Putamen (tissue), 1 donor: ENCODE data around the gene NPPC.
"Not testable (repeated sequence)": the region's sequence is repeated elsewhere in the genome, so short reads cannot be mapped to it uniquely, and the experiment has no call there.

Source experiments
- DNase-seq: peaks from one replicate; pipeline ENCODE4 v3.0.0-alpha.2; 2016; ENCODE audit warnings: low spot score

The NPPC gene

DNA sequence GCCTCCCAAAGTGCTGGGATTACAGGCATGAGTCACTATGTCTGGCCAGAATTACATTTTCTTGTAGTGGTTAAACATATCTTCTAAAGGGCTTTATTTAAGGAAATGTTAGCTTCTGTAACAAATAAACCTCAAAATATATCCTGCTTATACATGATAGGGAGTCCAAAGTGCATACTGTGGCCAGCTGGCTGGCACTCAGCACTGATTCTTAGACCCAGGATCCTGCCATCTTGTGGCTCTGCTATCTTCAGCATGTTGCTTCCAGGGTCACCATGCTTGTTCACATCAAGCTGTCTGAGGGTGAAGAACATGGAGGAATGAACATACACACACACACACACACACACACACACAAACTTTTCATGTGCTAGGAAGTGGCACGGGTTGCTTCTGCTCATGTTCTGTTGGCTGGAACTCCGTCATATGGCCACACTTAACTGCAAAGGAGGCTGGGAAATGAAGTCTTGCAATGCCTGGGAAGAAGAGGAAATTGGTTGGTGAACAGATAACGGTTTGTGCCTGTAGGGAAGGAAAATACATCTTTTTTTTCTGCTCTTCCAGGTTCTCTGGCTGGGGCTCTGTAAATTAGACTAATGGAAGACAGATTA lies 40.0 kb downstream of the NPPC start:
- DNase-seq: no peak

DNA sequence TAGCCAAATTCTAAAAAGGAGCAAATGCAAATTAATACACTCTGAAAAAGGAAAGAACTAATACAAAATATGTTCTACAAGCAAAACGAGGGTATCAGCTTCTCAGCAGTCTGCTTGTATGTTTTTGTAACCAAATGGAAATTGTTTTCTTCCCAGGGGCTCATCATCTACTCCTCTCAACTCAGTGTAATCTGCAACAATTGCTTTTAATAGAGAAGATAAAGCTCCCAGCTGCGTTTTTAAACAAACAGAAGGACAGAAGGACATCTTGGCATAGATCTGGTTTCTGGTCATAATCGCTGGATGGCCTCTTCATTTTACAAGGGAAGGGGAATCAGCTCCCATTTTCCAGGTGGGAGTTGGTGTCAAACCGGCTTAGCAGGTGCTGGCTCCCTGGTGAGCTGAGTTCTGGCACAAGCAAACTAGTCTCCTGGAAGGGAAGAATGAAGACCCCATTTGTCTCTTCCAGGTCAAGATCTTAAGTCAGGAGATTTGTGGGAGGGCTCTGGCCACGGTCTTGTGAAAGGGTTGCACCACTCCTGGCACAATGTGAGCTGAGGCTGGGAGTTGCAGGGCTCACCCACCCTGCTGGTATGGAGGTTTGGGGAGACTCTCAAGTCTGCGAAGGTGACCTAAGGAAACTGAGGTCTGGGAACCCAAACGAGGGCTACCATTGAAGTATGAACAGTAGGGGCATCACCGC lies 41.6 kb downstream of the NPPC start:
- DNase-seq: no peak

DNA sequence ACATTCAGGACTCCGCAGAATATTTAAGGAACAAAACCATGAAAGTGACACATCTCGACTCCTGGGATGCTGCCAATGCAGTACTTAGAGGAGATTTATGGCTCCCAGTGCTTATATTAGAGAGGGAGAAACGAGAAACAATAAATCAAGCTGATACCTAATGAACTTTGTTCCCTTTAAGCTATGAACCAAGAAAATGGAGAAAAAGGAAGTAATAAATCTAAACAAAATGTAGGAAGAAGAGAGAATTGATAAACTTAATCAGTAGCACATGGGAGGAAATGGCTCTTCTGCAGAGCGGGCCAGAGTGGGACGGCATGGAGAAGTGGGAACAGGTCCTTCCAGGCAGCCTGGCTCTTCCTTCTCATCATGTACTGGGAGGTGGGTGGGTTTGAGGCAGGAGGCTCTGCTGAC lies 42.7 kb downstream of the NPPC start:
- DNase-seq: no peak

DNA sequence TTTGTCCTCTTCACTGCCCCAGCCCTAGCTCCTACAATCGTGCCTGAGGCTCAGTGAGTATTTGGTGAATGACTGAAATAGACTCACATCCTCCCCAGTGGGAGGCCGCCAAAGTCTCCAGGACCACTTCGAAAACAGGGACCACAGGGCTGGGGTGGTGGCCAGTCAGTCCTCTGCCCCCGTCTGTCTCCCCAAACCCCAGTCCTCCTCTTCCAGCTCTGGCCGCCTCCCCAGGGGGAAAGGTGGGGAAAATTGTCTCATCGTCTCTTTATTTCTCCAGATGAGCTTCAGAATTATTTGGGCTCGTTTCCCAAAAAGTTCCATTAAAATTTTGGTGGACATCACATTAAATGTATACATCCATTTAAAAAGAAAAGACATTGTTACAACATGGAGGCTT lies 43.5 kb downstream of the NPPC start:
- no peak for DNase-seq

DNA sequence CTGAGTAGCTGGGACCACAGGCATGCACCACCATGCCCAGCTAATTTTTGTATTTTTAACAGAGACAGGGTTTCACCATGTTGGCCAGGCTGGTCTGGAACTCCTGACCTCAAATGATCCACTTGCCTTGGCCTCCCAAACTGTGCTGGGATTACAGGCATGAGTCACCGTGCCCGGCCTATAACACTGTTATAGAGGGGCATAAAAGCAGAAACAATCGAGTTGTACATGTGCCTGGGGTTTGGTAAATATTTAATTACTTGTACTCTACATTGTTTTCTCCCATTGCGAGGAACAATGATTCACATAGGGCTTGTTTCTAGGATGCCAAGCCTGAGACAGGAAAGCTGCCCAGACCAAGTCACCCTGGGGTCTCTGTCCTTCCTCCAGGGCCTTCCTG lies 45.8 kb downstream of the NPPC start:
- not testable (repeated sequence) for DNase-seq

DNA sequence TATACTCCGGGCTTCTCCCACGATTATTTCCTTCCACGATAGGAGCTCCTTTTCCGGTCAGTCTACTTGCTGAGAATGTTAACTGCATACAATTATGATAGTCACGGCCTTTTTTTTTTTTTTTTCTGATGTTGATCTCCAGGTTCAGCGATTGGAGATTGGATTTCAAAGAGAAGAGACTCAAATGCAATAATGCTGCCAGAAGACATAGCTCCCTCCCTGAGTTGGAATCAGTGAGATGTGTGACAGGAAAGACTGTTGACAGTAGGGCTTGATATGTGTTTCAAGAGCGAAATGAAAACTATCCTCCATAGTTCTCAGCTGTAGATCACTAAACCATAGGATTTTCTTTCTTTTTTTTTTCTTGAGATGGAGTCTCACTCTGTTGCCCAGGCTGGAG lies 47.0 kb downstream of the NPPC start:
- no peak for DNase-seq

DNA sequence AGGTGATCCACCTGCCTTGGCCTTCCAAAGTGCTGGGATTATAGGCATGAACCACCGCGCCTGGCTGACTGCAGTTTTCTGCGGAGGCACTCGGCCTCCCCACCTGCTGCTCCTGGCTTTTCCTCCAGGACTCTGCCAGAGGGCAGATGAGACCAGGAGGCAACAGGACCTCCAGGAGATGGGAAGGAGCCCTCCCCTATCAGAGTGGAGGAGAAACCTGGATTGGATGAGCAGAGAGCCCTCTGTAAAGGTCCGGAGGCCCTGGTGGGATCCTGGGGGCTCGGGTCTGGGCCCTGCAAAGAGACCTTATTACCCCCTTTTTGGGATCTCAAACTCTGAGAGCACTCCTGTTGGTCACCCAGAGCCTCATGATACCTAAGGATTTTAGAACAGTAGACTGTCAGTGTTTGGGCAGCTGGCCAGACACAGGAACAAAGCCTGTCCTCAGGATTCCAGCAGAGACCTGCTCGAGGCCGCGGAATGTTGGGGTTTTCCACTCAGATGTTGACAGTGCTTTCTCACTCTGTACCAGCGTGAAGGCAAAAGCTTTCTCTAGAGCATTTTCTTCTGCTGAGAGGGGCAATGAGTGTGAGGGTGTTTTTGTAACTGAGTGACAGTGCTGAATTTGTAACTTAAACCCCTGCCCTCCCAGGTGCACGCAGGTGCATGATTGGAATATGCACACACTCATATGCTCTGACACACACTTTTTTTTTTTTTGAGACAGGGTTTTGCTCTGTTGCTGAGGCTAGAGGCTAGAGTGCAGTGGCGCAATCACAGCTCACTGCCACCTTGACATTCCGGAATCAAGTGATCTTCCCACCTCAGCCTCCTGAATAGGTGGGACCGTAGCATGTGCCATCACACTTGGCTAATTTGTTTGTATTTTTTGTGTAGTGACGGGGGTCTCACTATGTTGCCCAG lies 48.4 kb downstream of the NPPC start:
- DNase-seq: no peak

DNA sequence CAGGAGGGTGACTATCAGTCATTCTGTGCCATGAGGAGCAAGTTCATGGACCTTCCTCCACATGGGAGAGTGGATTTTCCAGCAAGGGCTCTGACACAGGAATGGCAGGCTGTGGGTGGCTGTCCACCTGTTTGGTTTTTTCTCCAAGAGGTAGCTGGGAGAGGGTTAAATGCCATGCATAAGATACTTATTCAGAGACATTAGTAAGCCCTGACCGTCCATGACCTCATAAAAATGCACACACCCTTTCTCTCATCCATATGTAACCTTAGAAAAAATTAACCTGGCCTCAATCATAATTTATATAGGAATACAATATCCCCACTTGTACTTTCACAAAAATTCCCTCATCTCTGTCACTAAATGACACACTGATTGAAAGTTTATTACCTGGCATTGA lies 51.3 kb downstream of the NPPC start:
- no peak for DNase-seq
